Measurements from ENCODE around the gene KCNQ5. TPM values are rescaled to one million over a fixed set of nuclear protein-coding genes. Genes with fewer than 3 reads are reported as not detected.

Gene KCNQ5
- total RNA-seq, 1 donor from 2014 or later = 1.2 TPM

GRCh38 chr6:72622094-72622940, 453 bp downstream of the KCNQ5 start:
- DNase-seq (ENCODE audit: low read depth, low spot score) = peak; percentile 46
- no peaks in the 10 kb centered on the region for H3K9me3 Mint-ChIP-seq
- H3K4me3 Mint-ChIP-seq = peak overlapping the region; percentile 86
- H3K27me3 Mint-ChIP-seq (ENCODE audit: low read depth) = peaks cover 84% of the 10 kb centered on the region
- H3K27ac Mint-ChIP-seq (ENCODE audit: unreplicated experiment) = no peak overlapping the region
- H3K4me1 Mint-ChIP-seq = peaks cover 24% of the 10 kb centered on the region
- TF ChIP-seq, protein P1, sequence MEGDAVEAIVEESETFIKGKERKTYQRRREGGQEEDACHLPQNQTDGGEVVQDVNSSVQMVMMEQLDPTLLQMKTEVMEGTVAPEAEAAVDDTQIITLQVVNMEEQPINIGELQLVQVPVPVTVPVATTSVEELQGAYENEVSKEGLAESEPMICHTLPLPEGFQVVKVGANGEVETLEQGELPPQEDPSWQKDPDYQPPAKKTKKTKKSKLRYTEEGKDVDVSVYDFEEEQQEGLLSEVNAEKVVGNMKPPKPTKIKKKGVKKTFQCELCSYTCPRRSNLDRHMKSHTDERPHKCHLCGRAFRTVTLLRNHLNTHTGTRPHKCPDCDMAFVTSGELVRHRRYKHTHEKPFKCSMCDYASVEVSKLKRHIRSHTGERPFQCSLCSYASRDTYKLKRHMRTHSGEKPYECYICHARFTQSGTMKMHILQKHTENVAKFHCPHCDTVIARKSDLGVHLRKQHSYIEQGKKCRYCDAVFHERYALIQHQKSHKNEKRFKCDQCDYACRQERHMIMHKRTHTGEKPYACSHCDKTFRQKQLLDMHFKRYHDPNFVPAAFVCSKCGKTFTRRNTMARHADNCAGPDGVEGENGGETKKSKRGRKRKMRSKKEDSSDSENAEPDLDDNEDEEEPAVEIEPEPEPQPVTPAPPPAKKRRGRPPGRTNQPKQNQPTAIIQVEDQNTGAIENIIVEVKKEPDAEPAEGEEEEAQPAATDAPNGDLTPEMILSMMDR (conservative IDR thresholded peaks at IDR 0.05) = peak; percentile 50
- peaks cover 2% of the 10 kb centered on the region for H3K36me3 Mint-ChIP-seq (ENCODE audit: low read depth)

DNA sequence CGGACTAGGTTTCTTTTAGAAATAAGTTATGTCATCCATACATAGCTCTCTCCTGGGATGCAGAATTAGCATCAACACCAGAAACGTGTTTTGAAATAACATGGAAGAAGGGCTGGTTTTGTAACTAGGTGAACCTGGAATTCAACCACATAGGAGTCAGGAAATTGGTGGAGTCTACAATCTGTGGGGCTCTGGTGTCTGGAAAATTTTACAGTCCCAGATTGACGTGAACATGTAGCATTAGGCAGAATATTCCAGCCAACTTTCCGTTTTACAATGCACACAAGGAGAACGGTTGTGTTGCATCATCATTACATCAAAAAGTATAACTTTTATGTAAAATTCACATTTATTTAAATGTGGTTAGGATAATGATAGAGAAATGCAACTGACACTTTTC, 1.9 kb downstream of the KCNQ5 start:
- no peak overlapping the region for H3K27ac Mint-ChIP-seq (ENCODE audit: unreplicated experiment)
- H3K4me3 Mint-ChIP-seq = peak overlapping the region; percentile 86
- H3K9me3 Mint-ChIP-seq = no peaks in the 10 kb centered on the region
- no peak for DNase-seq (ENCODE audit: low read depth, low spot score)
- H3K4me1 Mint-ChIP-seq = peaks cover 24% of the 10 kb centered on the region
- TF ChIP-seq, protein P1 (conservative IDR thresholded peaks at IDR 0.05) = no peak
- H3K36me3 Mint-ChIP-seq (ENCODE audit: low read depth) = peaks cover 2% of the 10 kb centered on the region
- H3K27me3 Mint-ChIP-seq (ENCODE audit: low read depth) = peaks cover 80% of the 10 kb centered on the region

GRCh38 chr6:72624557-72625160, 2.8 kb downstream of the KCNQ5 start:
- peaks cover 2% of the 10 kb centered on the region for H3K36me3 Mint-ChIP-seq (ENCODE audit: low read depth)
- no peak for DNase-seq (ENCODE audit: low read depth, low spot score)
- H3K4me3 Mint-ChIP-seq = peak overlapping the region; percentile 70
- TF ChIP-seq, protein P1 (conservative IDR thresholded peaks at IDR 0.05) = peak; percentile 71
- peaks cover 23% of the 10 kb centered on the region for H3K4me1 Mint-ChIP-seq
- no peak overlapping the region for H3K27ac Mint-ChIP-seq (ENCODE audit: unreplicated experiment)
- no peaks in the 10 kb centered on the region for H3K9me3 Mint-ChIP-seq
- H3K27me3 Mint-ChIP-seq (ENCODE audit: low read depth) = peaks cover 80% of the 10 kb centered on the region

DNA sequence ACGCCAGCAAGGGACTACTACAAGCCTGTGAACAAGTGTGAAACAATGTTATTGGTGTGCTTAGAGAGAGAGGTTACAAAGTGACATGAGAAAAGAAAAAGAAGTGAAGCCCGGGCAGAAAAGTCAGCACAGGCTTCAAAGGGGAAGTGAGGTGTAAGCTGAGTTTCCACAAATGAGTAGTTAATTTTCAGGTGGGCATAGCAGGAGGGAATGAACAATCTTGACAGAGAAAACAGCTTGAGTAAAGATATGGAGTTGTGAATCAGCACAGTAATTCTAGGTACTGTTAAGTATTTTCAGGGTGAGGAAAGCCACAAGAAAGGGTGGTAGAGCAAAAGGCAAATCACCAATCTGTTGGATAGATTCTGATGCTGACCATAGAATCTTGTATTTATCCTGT, 4.3 kb downstream of the KCNQ5 start:
- peaks cover 2% of the 10 kb centered on the region for H3K36me3 Mint-ChIP-seq (ENCODE audit: low read depth)
- H3K9me3 Mint-ChIP-seq = no peaks in the 10 kb centered on the region
- H3K27ac Mint-ChIP-seq (ENCODE audit: unreplicated experiment) = no peak overlapping the region
- H3K27me3 Mint-ChIP-seq (ENCODE audit: low read depth) = peaks cover 71% of the 10 kb centered on the region
- no peak for DNase-seq (ENCODE audit: low read depth, low spot score)
- peaks cover 8% of the 10 kb centered on the region for H3K4me1 Mint-ChIP-seq
- TF ChIP-seq, protein P1 (conservative IDR thresholded peaks at IDR 0.05) = no peak
- H3K4me3 Mint-ChIP-seq = no peak overlapping the region

- Mint-ChIP-seq H3K4me1 (peaks cover 7% of the 10 kb centered on the region), H3K9me3 (no peaks in the 10 kb centered on the region), H3K4me3 (no peak overlapping the region), H3K27ac (ENCODE audit: unreplicated experiment) (no peak overlapping the region), H3K36me3 (ENCODE audit: low read depth) (peaks cover 2% of the 10 kb centered on the region), H3K27me3 (ENCODE audit: low read depth) (peaks cover 64% of the 10 kb centered on the region)
- no peak for DNase-seq (ENCODE audit: low read depth, low spot score)
- TF ChIP-seq, protein P1 (conservative IDR thresholded peaks at IDR 0.05) = no peak
These were observed 5.7 kb downstream of the KCNQ5 start for GRCh38 chr6:72627539-72627938.
